ENCODE data around the gene ZNF594.
"Not testable (repeated sequence)": the region's sequence is repeated elsewhere in the genome, so short reads cannot be mapped to it uniquely, and the experiment has no call there.

ZNF594 gene

GRCh38 chr17:5135726-5136579 is 55.7 kb downstream of the ZNF594 start:
- DNase-seq, result no peak

- DNase-seq, result not testable (repeated sequence)
Measured at GRCh38 chr17:5135131-5135712, 56.4 kb downstream of the ZNF594 start.

- DNase-seq, result not testable (repeated sequence)
Measured at GRCh38 chr17:5134571-5134970, 57.1 kb downstream of the ZNF594 start.

- DNase-seq, result not testable (repeated sequence)
Measured at GRCh38 chr17:5133961-5134360, 57.7 kb downstream of the ZNF594 start.

- DNase-seq, result no peak
Measured at GRCh38 chr17:5133311-5133710, 58.4 kb downstream of the ZNF594 start.

- DNase-seq, result not testable (repeated sequence)
Measured at GRCh38 chr17:5132503-5133225, 59.0 kb downstream of the ZNF594 start.

- DNase-seq, result not testable (repeated sequence)
Measured at GRCh38 chr17:5131799-5132502, 59.7 kb downstream of the ZNF594 start.

GRCh38 chr17:5131146-5131715 is 60.4 kb downstream of the ZNF594 start:
- no peak for DNase-seq

GRCh38 chr17:5130687-5131086 is 61.0 kb downstream of the ZNF594 start:
- DNase-seq, result not testable (repeated sequence)

GRCh38 chr17:5130261-5130660 is 61.4 kb downstream of the ZNF594 start:
- not testable (repeated sequence) for DNase-seq

GRCh38 chr17:5129770-5130169 is 61.9 kb downstream of the ZNF594 start:
- not testable (repeated sequence) for DNase-seq

Data from hematopoietic multipotent progenitor cell treated with erythropoietin and hydrocortisone succinate and interleukin-3 and kit ligand, for 8 days (in vitro differentiated cells).